Posterior cingulate gyrus (tissue), 11 donors: ENCODE results near the gene NPAS3.

Experiments
- DNase-seq, 10 donors: peaks; one replicate each; pipeline versions ENCODE4 v3.0.0 to v3.0.0-alpha.2; 2020 to 2021; ENCODE audit warnings: mixed read lengths in 3 of 10
- intact Hi-C: fragments of 100-400 bp; cut with DNase I; formaldehyde crosslinking; loops from one replicate; pipeline ENCODE4 v1.15.1; 2023

NPAS3 gene

DNA sequence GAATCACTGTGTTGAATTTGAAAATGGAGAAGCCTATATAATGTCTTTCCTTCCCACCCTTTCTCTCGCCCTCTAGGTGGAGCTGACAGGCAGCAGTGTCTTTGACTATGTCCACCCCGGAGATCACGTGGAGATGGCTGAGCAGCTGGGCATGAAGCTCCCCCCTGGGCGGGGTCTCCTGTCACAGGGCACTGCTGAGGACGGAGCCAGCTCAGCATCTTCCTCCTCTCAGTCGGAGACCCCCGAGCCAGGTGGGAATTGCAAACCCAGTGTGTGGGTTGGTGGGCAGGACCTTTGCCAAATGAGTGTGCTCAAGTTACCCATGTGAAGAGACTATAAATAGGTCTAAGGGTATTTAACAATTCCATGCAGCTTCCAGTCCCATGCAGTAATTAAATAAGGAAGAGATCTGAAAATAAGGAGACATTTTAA is 737.5 kb downstream of the NPAS3 start:
- DNase-seq, result peak; percentile 34 to 93 (median 49)
- intact Hi-C loops, result loop anchor here (5.0 kb wide), 1 partner anchor 116 kb away; no protein-coding TSS in a partner anchor

DNA sequence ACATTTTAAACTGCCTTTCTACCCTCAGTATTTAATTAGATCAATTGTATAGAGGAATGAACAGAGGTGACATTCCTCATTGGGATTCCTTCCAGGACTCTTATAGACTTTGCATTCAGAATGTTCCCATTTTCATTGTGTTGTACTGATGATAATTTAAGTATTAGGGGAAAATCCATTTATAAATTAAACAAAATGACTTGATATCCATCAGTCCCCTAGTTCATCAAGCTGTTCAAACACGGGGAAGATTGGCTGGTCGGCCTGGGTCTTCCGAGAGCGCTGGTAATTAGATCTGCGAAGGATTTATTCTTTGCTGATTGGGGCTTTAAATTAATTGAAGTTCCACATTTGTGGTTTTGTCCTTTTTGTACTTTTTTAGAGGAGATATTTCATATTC is 738.2 kb downstream of the NPAS3 start:
- intact Hi-C loops, result loop anchor here (5.0 kb wide), 1 partner anchor 115 kb away; no protein-coding TSS in a partner anchor
- DNase-seq, result no peak

DNA sequence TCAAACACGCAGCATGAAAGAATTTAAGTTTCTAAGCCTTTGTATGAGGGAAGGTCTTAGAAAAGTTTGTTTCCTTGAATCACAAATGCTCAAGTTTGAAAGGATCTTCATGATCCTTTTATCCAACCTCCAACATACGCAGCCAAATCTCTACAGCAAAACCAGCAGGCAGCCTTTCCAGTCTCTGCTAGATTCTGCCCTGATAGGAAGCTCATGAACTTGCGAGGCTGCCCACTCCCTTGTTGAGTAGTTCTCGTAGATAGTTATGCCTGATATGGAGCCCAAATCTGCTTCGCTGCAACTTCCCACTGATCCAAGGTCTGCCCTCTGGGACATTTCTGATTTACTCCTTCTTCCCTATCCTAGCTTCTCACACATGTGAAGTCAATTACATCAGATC is 739.3 kb downstream of the NPAS3 start:
- intact Hi-C loops, result loop anchor here (5.0 kb wide), 1 partner anchor 114 kb away; no protein-coding TSS in a partner anchor
- no peak for DNase-seq

DNA sequence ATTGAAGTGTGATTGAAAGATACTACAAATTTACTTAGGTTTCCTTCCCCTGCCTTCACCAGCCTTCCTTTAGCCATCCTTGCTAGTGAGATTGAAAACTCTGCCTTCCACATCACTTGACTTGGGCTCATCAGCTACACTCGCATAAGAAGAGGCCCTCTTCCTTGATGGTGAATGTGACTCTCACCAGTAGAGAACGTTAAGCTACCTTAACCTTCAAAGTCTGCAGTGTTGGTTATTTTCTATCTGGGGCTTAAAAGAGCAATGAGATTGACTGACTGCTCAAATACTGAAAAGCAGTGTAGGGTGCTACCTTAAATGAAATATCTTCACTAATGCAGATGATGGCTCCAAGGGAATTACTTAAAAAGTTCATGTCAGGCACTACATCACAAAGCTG is 740.3 kb downstream of the NPAS3 start:
- DNase-seq, result no peak
- intact Hi-C loops, result loop anchor here (5.0 kb wide), 1 partner anchor 113 kb away; no protein-coding TSS in a partner anchor

DNA sequence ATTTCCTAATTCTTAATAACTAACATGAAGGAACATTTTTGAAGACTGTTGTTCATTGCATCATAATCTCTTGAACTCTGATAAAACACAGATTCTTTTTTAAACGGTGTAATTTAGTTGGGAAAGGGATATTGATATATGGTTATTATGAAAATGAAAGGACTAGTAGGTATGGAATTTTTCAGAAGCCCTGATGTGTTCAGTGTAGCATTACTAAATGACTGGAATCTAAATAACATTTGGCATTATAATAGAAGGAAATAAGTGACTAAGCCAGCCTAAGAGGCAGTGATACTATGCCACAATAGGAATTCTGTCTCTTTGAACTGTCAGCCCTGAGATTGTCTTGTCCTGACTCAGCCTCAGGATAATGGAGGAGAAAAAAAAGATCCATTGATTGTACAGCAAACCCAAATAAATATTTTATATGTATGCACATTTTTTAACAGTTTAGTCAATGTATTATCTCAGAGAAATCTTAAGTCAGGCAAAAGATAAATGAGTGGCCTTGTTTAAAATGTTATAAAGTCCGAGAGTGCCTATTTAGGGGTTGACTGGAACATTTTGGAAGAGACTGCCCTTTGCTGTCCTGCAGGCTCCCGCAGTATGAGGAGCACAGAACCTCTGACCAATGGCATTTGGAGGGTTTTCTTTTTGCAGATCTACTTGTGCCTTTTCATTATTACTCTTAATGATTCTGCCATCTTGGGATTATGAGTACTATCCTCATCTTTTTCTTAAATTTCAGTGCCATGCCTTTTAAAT is 741.0 kb downstream of the NPAS3 start:
- intact Hi-C loops, result loop anchor here (5.0 kb wide), 1 partner anchor 113 kb away; no protein-coding TSS in a partner anchor

DNA sequence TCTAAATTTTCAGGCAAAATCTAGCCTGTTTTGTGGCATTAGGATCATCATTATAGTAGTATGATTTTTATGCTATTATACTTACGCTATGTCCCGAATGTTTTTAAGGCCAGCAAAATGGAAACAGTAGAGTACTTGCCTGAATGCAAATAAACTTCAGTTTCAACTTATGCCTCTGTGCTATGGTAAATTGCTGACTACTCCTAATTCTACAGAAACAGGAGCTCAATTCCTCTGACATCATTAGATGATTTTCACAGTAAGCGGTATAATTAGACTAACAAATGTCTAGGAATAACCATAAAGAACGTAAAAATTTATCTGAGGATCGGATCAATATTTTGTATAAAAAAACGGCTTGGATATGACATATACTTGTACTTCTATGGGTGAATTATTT is 742.2 kb downstream of the NPAS3 start:
- DNase-seq, result no peak
- intact Hi-C loops, result no loop called here

More for the DNA sequence above, 741.0 kb downstream of the NPAS3 start:
- DNase-seq, result no peak

DNA sequence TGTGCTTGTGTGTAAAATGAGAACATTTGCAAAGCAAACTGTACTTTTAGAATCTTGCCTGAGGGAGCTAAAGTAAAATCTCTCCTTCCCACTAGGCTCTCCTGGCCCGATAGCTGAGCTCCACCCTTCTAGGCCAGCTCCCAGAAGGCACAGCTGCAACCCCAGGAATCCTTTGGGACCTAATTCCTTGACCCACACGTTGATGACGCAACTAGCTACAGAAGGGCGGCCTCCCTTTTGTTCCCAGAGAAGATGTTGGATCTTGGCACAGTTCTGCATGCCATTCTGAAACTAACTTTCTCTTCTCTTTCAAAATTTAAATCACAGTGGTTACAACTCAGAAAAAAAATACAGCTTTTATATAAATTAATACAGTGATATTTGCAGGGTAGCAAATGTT is 744.1 kb downstream of the NPAS3 start:
- DNase-seq, result peak in 2 of 10 donors; percentile 15 to 76

DNA sequence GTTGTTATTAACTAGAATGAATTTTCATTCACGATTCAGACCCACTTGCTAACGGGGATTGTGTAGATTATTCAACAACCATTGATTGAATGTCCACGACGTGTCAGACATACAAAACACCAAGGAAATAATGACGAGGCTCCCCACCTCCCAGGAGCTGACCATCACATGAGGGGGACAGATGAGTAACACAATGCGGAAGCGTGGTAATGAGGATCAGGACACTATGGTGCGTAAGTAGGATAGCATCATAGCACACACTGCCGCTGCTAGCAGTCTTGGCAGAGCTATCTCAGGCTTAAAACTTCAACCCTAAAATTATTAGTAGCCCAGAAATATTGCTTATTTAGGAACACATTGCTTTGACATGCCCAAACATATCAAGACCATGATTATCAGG is 746.3 kb downstream of the NPAS3 start:
- no peak for DNase-seq
- intact Hi-C loops, result no loop called here

More for the DNA sequence above, 744.1 kb downstream of the NPAS3 start:
- intact Hi-C loops, result no loop called here

DNA sequence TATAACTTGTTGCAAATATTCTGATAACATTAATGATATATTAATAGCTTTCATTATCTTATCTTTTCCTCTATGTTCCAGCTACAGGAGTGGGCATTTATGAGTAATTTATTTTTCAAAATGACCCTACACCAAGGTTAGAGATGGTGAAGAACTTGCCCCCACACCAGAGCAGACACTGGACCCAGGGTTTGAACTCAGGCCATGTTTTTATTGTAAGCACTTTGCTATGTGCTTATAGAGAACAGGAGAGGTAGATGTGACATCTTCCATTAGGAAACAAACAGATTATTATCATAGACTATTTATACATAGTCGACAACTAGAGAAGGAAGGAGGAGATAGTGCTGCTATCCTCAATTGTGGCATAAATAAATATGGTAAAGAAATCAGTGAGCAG is 747.0 kb downstream of the NPAS3 start:
- intact Hi-C loops, result no loop called here
- DNase-seq, result no peak

DNA sequence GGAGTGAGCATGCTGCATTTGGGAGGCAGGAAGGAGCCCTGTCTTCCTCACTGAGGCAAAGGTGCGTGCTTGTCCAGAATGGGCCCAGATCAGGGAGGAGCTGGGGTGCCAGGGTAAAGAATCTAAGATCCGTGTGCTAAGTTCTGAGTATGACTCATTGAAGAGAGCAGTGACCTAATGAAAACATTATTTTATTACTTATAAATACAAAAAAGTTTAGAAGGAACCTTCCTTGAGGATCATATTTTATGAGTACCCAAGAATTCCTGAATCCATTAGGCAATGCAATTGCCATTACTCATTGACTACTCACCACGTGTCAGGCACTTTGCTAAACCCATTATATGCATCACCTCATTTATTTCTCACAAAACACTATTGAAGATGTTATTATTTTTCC is 747.5 kb downstream of the NPAS3 start:
- intact Hi-C loops, result no loop called here
- no peak for DNase-seq

DNA sequence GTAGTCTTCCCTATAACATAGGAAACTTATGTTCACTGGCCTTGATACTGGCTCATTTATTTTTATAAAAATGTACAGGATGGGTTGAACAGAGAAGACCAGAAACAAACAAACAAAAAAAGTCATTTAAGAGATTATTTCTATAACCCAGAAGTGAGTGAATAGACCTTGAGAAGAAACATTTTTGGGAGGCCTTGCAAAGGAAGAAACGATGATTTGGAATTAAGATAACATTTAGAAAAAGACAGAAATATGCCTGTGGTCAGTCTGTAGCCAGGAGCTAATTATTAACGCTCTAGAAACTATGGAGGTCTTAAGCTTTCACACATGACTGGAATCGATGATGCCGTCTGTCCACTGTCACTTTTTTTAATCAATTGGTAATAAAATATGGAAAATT is 748.2 kb downstream of the NPAS3 start:
- intact Hi-C loops, result no loop called here
- no peak for DNase-seq

DNA sequence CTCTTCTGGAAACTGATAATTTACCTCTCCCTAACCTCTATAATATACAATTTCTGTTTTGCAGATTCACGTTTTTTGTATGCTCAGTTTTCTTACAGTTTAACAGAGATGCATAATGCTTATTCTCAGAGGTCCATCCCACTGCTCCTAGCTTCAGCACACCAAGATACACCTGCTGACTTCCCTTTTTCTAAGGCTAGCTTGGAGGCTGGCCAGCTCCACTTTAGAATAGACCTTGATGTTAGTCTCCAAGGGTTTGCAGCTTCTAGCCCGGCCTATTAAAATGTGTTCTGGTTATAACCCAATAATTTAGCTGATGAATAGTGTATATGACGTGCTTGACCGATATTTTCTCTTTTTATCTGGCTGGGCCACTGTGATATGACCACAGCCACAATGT is 751.0 kb downstream of the NPAS3 start:
- intact Hi-C loops, result no loop called here
- DNase-seq, result no peak

DNA sequence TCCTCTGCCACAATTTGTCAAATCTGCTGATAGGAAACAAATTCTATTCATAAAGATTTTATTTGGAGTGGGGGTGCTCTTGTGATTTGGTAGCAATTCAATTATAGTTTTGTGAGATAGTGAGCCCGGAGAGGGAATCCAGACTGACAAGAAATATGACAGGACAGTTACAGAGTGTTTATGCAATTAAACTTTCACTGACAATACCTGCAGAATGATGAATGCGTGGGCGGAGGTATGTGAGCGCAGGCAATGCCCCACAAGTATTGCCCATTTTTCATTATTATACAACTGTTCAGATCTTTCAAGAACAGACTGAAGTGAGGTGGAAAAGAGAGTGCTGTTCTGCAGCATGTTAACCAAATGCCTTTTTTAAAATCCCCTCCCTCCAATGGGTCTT is 753.2 kb downstream of the NPAS3 start:
- DNase-seq, result no peak
- intact Hi-C loops, result no loop called here

DNA sequence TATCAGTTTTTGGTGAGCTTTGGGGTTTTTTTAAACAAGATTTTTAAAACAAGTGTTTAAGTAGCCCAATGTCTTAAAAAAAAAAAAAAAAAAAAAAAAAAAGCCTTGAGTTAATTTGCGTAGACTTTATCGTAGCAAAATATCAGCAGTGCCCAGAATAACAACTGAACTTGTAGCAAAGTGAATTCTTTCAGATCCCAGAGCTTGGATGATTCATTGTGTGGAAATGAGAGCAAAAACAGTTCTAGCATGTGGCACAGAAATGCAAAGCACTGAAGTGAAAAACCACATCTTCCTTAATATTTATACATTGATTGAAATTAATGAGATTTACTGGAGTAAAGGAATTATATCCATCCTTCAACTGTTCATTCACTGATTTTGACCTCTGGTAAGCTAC is 754.1 kb downstream of the NPAS3 start:
- DNase-seq, result no peak
- intact Hi-C loops, result no loop called here

DNA sequence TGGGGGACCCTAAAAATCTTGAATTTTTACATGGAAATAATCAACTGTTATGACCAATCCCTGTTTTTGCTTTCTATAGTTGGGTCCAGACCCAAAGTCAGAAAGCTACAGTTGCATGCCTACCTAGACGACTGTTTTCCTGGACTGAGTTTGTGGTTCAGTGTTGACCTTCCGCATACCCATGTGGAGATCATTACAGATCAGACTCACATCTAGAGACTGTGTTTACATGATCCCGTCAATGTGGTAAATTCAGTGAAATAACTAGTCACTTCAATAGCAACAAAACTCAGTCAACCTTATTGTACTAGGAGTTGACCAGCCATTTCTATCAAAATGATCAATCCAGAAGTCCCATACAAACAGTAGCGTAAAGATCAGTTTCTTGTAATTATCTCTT is 754.6 kb downstream of the NPAS3 start:
- no peak for DNase-seq
- intact Hi-C loops, result no loop called here

DNA sequence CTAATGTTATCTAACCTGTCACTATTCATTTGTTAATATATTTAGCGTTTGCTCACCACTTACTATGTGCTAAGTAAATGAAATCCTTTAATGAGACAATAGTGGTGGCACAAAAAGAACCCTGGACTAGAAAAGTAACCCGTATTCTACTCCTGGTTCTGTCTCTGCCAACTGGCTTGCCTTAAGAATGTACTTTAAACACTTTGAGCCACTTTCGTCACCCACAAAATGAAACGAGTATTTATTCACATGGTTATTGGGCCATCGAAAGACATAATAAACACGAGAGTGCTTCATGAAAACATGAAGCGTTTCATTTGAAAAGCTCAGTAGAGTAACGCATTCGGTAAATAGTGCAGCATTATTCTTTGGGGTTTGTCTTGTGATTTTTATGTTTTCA is 757.5 kb downstream of the NPAS3 start:
- no peak for DNase-seq

DNA sequence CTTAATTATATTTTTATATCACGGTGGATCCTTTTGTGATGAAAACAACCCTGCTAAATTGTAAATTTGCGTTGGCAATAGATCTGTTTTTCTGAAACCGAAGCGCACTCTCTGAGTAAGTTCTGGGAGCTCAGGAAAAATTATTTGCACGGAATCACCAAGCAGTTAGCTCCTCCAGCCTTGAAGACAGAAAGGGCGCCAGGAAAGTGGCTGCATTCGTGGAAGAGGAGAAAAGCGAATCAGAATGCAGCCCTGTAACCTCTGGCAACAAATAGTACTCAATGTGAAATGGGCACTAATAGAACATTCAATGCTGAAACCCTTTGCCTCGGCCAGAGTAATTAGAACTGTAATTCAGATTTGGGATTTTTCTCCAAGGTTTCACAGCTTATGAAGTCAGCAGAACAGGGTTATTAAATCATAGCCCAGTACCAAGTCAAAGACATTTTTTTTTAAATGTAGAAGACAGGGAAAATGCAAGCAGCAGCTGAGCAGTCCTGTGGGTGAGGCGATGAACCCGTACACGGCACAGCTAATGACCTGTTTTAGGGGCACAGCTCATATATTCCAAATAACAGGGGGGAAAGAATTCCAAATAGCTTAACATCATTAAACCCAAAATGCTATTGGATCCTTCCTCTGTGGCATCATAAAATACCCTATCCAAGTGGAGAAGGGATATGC is 760.8 kb downstream of the NPAS3 start:
- peak in 1 of 10 donors; percentile 75 for DNase-seq
- intact Hi-C loops, result no loop called here

More for the DNA sequence above, 757.5 kb downstream of the NPAS3 start:
- intact Hi-C loops, result no loop called here

DNA sequence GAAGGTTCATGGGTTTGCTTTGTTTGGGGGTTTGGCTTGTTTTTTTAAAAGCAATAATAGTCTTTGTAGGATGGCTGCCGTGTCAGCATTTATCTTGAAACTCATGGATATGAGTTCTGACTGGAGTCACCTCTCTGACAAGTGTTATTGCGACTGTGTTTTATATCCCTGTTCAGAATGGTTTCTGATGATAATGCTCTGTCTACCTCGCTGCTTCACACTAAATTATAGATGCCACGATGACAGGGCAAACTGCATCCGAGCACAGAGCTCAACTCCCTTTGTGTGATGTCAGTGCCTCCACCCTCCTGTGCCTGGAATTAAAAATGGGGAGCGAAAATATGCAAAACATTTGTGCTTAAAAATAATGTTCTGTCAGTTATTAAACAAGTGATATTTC is 761.4 kb downstream of the NPAS3 start:
- no peak for DNase-seq
- intact Hi-C loops, result no loop called here

DNA sequence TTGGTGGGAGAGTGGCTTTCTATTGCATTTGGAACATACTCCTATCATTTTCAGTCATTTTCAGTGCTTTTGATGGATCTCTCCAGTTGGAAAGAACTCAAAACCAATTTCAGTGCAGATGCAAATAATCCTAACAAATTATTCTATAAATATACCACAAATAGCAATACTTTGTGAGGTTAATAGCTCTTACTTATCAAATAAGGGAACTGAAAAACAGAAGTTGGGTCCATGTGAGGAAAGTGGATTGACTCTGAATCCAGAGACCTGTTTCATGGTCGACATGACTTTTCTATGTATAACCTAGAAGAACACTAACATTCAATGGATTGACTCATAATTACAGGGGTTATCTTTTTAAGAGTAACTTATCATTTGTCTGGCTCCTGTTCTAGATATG is 763.6 kb downstream of the NPAS3 start:
- intact Hi-C loops, result no loop called here
- DNase-seq, result no peak

DNA sequence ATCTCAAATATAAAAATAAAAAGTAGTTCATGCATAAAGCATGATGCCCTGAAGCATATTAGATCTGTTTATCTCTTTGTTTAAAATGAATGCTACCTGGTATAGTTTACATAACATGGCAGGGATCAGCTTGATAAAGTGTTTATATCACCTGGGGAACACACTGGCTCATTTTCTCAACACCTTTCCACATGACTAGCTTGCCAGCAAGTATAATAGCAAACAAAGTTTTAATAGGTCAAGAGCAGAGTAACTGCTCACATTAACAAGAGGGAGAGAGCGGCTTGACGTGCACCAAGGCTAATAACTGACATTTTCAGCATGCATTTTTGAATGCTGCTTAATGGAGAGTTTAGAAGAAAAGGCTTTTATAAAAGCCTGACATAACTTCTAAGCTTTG is 765.8 kb downstream of the NPAS3 start:
- intact Hi-C loops, result no loop called here
- DNase-seq, result no peak

DNA sequence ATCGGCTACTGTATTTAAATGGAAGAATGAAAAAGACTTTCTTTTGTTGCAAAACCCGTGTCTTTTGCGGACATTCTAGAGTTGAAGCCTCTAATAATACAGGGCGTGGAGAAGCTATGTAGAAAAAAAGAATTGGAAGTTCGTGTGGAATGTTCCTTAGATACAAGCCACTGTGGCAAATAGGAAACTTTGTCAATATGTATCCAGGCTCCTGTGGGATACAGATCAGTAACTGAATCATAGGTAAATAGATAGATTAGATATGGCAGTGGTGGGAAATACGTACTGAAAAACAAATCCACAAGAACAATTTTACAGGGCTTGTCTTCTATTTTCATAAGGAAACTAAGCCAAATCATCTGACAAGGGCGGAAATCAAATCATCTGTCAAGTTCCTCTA is 766.8 kb downstream of the NPAS3 start:
- DNase-seq, result no peak
- intact Hi-C loops, result no loop called here

DNA sequence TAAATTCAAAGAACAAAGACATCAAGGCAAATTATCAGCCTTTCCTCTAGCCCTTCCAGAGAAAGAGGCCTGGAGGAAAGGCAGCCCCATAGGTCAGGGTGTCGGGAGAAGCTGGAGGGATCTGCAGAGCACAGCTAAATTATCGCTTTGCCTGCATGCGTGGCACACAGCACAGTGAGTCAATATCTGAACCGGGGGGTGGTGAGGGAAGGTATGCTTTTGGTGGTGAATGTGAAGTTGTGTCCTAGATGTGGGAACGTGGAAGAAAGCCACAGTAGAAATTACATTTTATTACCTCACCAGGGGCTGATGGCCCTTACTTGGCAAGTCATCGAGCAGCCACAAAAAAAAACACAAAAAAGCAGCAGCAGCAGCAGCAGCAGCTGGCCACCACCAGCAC is 769.0 kb downstream of the NPAS3 start:
- intact Hi-C loops, result no loop called here
- no peak for DNase-seq
